Measurements from ENCODE around the gene INPP5K. TPM values are rescaled to one million over a fixed set of nuclear protein-coding genes. Genes with fewer than 3 reads are reported as not detected.
A peak's percentile ranks its signal among the peaks of the same experiment; 100 is the strongest.

INPP5K gene
- total RNA-seq, 4 donors from 2014 or later, result 101 to 172 (median 134) TPM

- 3% methylated on average over 51 to 52 of the region's 74 CpGs for WGBS, 2 donors
- DNase-seq (ENCODE audit: low spot score in 2 of 2), result peak; percentile 88 to 98
- intact Hi-C loops (cut with DNase I; ENCODE audit: low total_unique reads), result no loop called here
- no peak for TF ChIP-seq POLR2A (IDR thresholded peaks at IDR 0.05)
- H3K4me3 ChIP-seq (ENCODE audit: low read depth, poor library complexity, severe bottlenecking), result no peak overlapping the region
Measured at GRCh38 chr17:1486802-1487695, 29.4 kb downstream of the INPP5K start.

DNA sequence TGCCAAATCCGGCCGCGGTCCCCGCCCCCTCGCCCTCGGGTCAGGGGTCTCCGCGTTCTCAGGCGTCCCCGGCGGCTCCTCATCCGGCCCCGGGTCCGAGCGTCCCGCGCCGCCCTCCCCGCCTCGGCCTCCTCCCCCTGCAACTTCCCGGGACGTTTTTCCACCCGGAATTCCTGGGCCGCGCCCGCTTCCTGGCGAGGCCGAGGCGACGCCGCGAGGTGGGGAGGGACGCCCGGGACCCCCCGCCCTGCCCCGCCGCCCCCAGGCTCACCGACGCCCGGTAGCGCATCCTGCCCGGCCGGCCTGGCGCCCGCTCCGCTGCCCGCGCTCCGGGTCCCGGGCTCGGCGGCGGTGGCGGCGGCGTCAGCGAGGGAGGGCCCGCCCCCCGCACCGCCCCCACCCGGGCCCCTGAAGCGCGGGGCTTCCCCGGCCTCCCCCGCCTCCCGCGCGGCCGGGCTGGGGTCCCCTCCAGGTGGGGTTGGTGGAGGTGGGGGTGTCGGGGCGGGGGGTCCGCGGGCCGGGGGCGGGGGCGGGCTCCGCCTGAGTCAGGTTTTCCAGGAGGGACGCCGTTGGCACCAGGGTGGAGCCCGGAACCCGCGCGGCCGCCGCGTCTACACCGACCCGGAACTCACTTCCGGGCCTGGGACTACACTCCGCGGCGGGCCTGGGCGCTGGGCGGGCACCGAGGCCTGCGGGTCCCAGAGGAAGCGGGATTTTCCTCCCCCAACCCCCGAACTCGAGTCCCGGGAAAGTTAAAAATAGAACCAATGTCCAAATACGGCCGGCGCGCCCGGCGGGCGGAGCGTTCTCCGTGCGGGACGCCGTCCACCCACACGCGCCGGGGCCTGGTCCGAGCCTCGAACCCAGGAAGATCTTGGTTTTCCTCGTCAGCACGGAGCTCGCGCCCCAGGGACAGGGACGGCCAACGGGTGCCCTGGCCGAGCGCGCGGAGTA is 30.7 kb downstream of the INPP5K start:
- TF ChIP-seq POLR2A (IDR thresholded peaks at IDR 0.05) (no peak), CTCF (IDR thresholded peaks at IDR 0.05) (no peak)
- peak in 1 of 2 donors; percentile 95 for DNase-seq (ENCODE audit: low spot score in 2 of 2)
- intact Hi-C loops (cut with DNase I; ENCODE audit: low total_unique reads), result no loop called here
- peak overlapping the region; percentile 77 for H3K4me3 ChIP-seq (ENCODE audit: low read depth, poor library complexity, severe bottlenecking)
- 1 to 5% methylated on average over 19 to 35 of the region's 127 CpGs for WGBS, 2 donors

DNA sequence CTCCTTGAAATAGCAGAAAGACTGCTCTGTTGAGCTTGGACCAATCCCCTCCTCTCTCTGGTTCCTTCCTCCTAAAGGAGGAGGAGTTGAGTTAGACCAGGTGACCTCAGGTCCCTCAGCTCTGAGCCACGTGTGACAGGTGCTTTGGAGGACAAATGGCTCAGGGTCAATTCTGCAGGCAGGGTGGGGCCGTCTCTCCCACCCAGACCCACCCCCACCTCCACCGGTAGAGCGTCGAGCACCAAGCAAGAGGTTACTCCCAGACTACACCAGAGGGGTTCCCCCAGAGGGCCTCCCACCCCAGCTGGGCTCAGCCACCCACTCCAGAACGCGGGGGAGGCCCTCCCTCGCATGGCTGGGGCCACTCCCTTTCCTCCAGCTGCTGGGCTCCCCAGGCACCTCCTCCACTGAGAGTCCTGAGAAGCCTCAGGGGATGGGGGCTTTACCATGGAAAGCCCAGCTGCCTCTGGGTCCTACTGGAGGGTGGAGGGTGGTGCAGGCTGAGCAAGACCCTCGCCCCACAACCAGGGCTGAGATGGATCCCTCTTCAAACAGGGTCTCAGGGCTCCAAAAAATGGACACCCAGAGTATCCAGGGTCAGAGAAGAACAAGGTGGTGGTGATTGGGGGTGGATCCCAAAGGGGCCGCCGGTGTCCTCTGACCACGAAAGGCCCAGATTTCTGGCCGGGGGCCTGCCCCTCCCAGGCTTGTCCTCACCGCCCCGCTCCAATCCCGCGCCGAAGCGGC is 31.6 kb downstream of the INPP5K start:
- peak overlapping the region; percentile 77 for H3K4me3 ChIP-seq (ENCODE audit: low read depth, poor library complexity, severe bottlenecking)
- WGBS, 2 donors, result 6 to 14% methylated on average over 10 to 14 of the region's 19 CpGs
- intact Hi-C loops (cut with DNase I; ENCODE audit: low total_unique reads), result no loop called here
- TF ChIP-seq CTCF (IDR thresholded peaks at IDR 0.05) (no peak), POLR2A (IDR thresholded peaks at IDR 0.05) (no peak)
- peak in 1 of 2 donors; percentile 93 for DNase-seq (ENCODE audit: low spot score in 2 of 2)

- 92% methylated on average over 28 to 29 of the region's 29 CpGs for WGBS, 2 donors
- no peak for DNase-seq (ENCODE audit: low spot score in 2 of 2)
- TF ChIP-seq POLR2A (IDR thresholded peaks at IDR 0.05) (no peak), CTCF (IDR thresholded peaks at IDR 0.05) (no peak)
- intact Hi-C loops (cut with DNase I; ENCODE audit: low total_unique reads), result no loop called here
- no peak overlapping the region for H3K4me3 ChIP-seq (ENCODE audit: low read depth, poor library complexity, severe bottlenecking)
Measured at GRCh38 chr17:1484060-1484535, 32.3 kb downstream of the INPP5K start.

- DNase-seq (ENCODE audit: low spot score in 2 of 2), result no peak
- 74 to 82% methylated on average over 17 to 20 of the region's 20 CpGs for WGBS, 2 donors
- no peak overlapping the region for H3K4me3 ChIP-seq (ENCODE audit: low read depth, poor library complexity, severe bottlenecking)
- intact Hi-C loops (cut with DNase I; ENCODE audit: low total_unique reads), result no loop called here
- TF ChIP-seq CTCF (IDR thresholded peaks at IDR 0.05) (no peak), POLR2A (IDR thresholded peaks at IDR 0.05) (no peak)
Measured at GRCh38 chr17:1482680-1483079, 33.7 kb downstream of the INPP5K start.
